Activated naive CD4-positive, alpha-beta T cell treated with Interleukin-2 at 50 U/mL for 16 hours (primary cell): ENCODE measurements around the gene SLC35F6.
"Not testable (repeated sequence)": the region's sequence is repeated elsewhere in the genome, so short reads cannot be mapped to it uniquely, and the experiment has no call there.

ENCODE experiments used
- DNase-seq: peaks from one replicate; pipeline ENCODE4 v3.0.0-alpha.2; 2020

The SLC35F6 gene

GRCh38 chr2:26731714-26732113 lies 32.4 kb upstream of the SLC35F6 start:
- no peak for DNase-seq

- no peak for DNase-seq
These were observed 31.6 kb upstream of the SLC35F6 start for GRCh38 chr2:26732446-26732845.

GRCh38 chr2:26733413-26733812 lies 30.7 kb upstream of the SLC35F6 start:
- no peak for DNase-seq

- DNase-seq, result no peak
These were observed 29.0 kb upstream of the SLC35F6 start for GRCh38 chr2:26735097-26735496.

- no peak for DNase-seq
These were observed 28.0 kb upstream of the SLC35F6 start for GRCh38 chr2:26735883-26736588.

GRCh38 chr2:26737221-26737620 lies 26.9 kb upstream of the SLC35F6 start:
- no peak for DNase-seq

- DNase-seq, result no peak
These were observed 25.6 kb upstream of the SLC35F6 start for GRCh38 chr2:26738481-26738880.

GRCh38 chr2:26739514-26739913 lies 24.6 kb upstream of the SLC35F6 start:
- DNase-seq, result no peak

GRCh38 chr2:26740346-26740745 lies 23.7 kb upstream of the SLC35F6 start:
- no peak for DNase-seq

GRCh38 chr2:26740890-26741302 lies 23.2 kb upstream of the SLC35F6 start:
- no peak for DNase-seq

- no peak for DNase-seq
These were observed 21.9 kb upstream of the SLC35F6 start for GRCh38 chr2:26742048-26742770.

GRCh38 chr2:26743852-26744251 lies 20.2 kb upstream of the SLC35F6 start:
- no peak for DNase-seq

- DNase-seq, result no peak
These were observed 19.1 kb upstream of the SLC35F6 start for GRCh38 chr2:26744953-26745352.

- DNase-seq, result peak; percentile 75
These were observed 18.3 kb upstream of the SLC35F6 start for GRCh38 chr2:26745609-26746327.

GRCh38 chr2:26746934-26747333 lies 17.1 kb upstream of the SLC35F6 start:
- DNase-seq, result no peak

- DNase-seq, result not testable (repeated sequence)
These were observed 14.2 kb upstream of the SLC35F6 start for GRCh38 chr2:26749787-26750420.

- not testable (repeated sequence) for DNase-seq
These were observed 13.6 kb upstream of the SLC35F6 start for GRCh38 chr2:26750467-26750866.

GRCh38 chr2:26752656-26753055 lies 11.4 kb upstream of the SLC35F6 start:
- no peak for DNase-seq

- DNase-seq, result no peak
These were observed 9.5 kb upstream of the SLC35F6 start for GRCh38 chr2:26754539-26754938.

- DNase-seq, result no peak
These were observed 9.0 kb upstream of the SLC35F6 start for GRCh38 chr2:26754972-26755670.

- DNase-seq, result no peak
These were observed 7.7 kb upstream of the SLC35F6 start for GRCh38 chr2:26756337-26756736.

- DNase-seq, result no peak
These were observed 6.0 kb upstream of the SLC35F6 start for GRCh38 chr2:26757873-26758789.
